Measurements from ENCODE around the gene RAF1.

- TF ChIP-seq POLR2AphosphoS5 (IDR thresholded peaks at IDR 0.05; ENCODE audit: low read depth, low read length) (no peak), POLR2A (IDR thresholded peaks at IDR 0.05; ENCODE audit: low read depth, low read length) (no peak)
Measured at GRCh38 chr3:12660196-12660595, 3.7 kb downstream of the RAF1 start.
